Measurements from ENCODE around the gene THAP12. TPM values are rescaled to one million over a fixed set of nuclear protein-coding genes. Genes with fewer than 3 reads are reported as not detected.

Gene THAP12
- total RNA-seq, 1 donor from 2014 or later = 28.0 TPM

- no peak for DNase-seq (ENCODE audit: low read depth in 2 of 2)
These were observed 77.5 kb downstream of the THAP12 start for GRCh38 chr11:76303399-76303798.

GRCh38 chr11:76302996-76303395 lies 77.9 kb downstream of the THAP12 start:
- DNase-seq (ENCODE audit: low read depth in 2 of 2) = no peak

Other genes starting within 250 kb of the THAP12 start
- gene WNT11, start 174.6 kb downstream of the THAP12 start, total RNA-seq = 0.13 TPM in 1 of 2 replicates, not detected in the other
- 0.38 and 0.51 TPM in 2 replicates for gene GVQW3, start 191 bp upstream of the THAP12 start, total RNA-seq
- 7.6 and 13.0 TPM in 2 replicates for gene EMSY, start 63.9 kb upstream of the THAP12 start, total RNA-seq

All from dermis microvascular lymphatic vessel endothelial cell (primary cell).